Neuronal stem cell (in vitro differentiated cells): ENCODE measurements around the gene VTCN1.

Experiments
- DNase-seq: peaks from one replicate; pipeline ENCODE4 v3.0.0-alpha.2; 2013; ENCODE audit warnings: low spot score
- H2AFZ ChIP-seq: one replicate; pipeline ENCODE4 v1.6.1; 2013; ENCODE audit warnings: mild to moderate bottlenecking, low read length, inconsistent platforms
- H2AK5ac ChIP-seq: 2 replicates; pipeline ENCODE4 v1.6.1; 2013; ENCODE audit warnings: low read depth, mild to moderate bottlenecking, inconsistent platforms, low read length, moderate library complexity, mixed read lengths
- H2BK120ac ChIP-seq: 2 replicates; pipeline ENCODE4 v1.6.1; 2013; ENCODE audit warnings: low read depth, mild to moderate bottlenecking, inconsistent platforms, low read length, moderate library complexity, mixed read lengths
- H2BK12ac ChIP-seq: one replicate; pipeline ENCODE4 v1.6.1; 2013; ENCODE audit warnings: low read length, inconsistent platforms
- H2BK15ac ChIP-seq: 2 replicates; pipeline ENCODE4 v1.6.1; 2013; ENCODE audit warnings: mild to moderate bottlenecking, low read length, inconsistent platforms, mixed read lengths
- H2BK5ac ChIP-seq: one replicate; pipeline ENCODE4 v1.6.1; 2013; ENCODE audit warnings: inconsistent platforms, mild to moderate bottlenecking, low read length, moderate library complexity
- H3K14ac ChIP-seq: one replicate; pipeline ENCODE4 v1.6.1; 2013; ENCODE audit warnings: low read length, inconsistent platforms
- H3K18ac ChIP-seq: 2 replicates; pipeline ENCODE4 v1.6.1; 2013; ENCODE audit warnings: low read length, inconsistent platforms
- H3K23ac ChIP-seq: 2 replicates; pipeline ENCODE4 v1.6.1; 2013; ENCODE audit warnings: low read depth, mild to moderate bottlenecking, mixed read lengths, low read length, inconsistent platforms; ENCODE audit not compliant: poor library complexity
- H3K27ac ChIP-seq: replicated peaks from 3 replicates; pipeline ENCODE4 v1.5.1; 2013; ENCODE audit warnings: low read length, inconsistent platforms
- H3K27me3 ChIP-seq, 3 experiments: 2 replicates each; pipeline ENCODE4 v1.6.1; 2013; ENCODE audit warnings: low read length in 3 of 3, mild to moderate bottlenecking in 2 of 3, inconsistent platforms in 1 of 3, low read depth in 1 of 3, mixed read lengths in 1 of 3, moderate library complexity in 1 of 3; ENCODE audit not compliant: control insufficient read depth in 3 of 3, insufficient read depth in 3 of 3
- H3K36me3 ChIP-seq, 2 donors: replicated peaks in 1 of 2; 2 replicates each; pipeline ENCODE4 v1.6.1; 2013; ENCODE audit warnings: low read length in 2 of 2; ENCODE audit not compliant: control insufficient read depth in 2 of 2, insufficient read depth in 2 of 2
- H3K4ac ChIP-seq: 2 replicates; pipeline ENCODE4 v1.6.1; 2013; ENCODE audit warnings: inconsistent platforms, mild to moderate bottlenecking, low read length, moderate library complexity
- H3K4me1 ChIP-seq, 2 donors: 1 replicate in 1 of 2; 2 replicates in 1 of 2; pipeline ENCODE4 v1.6.1; 2013; ENCODE audit warnings: low read length in 2 of 2, low read depth in 1 of 2; ENCODE audit not compliant: control insufficient read depth in 2 of 2, insufficient read depth in 1 of 2
- H3K4me2 ChIP-seq: one replicate; pipeline ENCODE4 v1.6.1; 2013; ENCODE audit warnings: mild to moderate bottlenecking, low read length, inconsistent platforms; ENCODE audit not compliant: insufficient read depth, poor library complexity, severe bottlenecking
- H3K4me3 ChIP-seq, 2 donors: 2 replicates each; pipeline ENCODE4 v1.5.1; 2013; ENCODE audit warnings: low read length in 2 of 2, mild to moderate bottlenecking in 2 of 2, inconsistent platforms in 1 of 2, moderate library complexity in 1 of 2
- H3K79me1 ChIP-seq: one replicate; pipeline ENCODE4 v1.6.1; 2013; ENCODE audit warnings: low read depth, mild to moderate bottlenecking, inconsistent platforms, low read length, moderate library complexity
- H3K9ac ChIP-seq: one replicate; pipeline ENCODE4 v1.6.1; 2013; ENCODE audit warnings: mild to moderate bottlenecking, low read depth, low read length, inconsistent platforms; ENCODE audit not compliant: poor library complexity
- H3K9me3 ChIP-seq, 2 donors: replicated peaks in 1 of 2; 2 replicates each; pipeline versions ENCODE3 to v1.6.1; 2013; ENCODE audit warnings: low read length in 2 of 2, mild to moderate bottlenecking in 2 of 2, inconsistent platforms in 1 of 2, low read depth in 1 of 2, mixed read lengths in 1 of 2, moderate library complexity in 1 of 2; ENCODE audit not compliant: control insufficient read depth in 2 of 2, insufficient read depth in 1 of 2
- H4K8ac ChIP-seq: one replicate; pipeline ENCODE4 v1.6.1; 2013; ENCODE audit warnings: low read depth, mild to moderate bottlenecking, inconsistent platforms, low read length, moderate library complexity
- H4K91ac ChIP-seq: one replicate; pipeline ENCODE4 v1.6.1; 2013; ENCODE audit warnings: low read length, low read depth, mild to moderate bottlenecking, inconsistent platforms; ENCODE audit not compliant: poor library complexity
- WGBS, 2 donors: extraction: QIAGEN DNeasy Blood & Tissue Kit; methylation state at CpG; one replicate each; pipeline ENCODE4 v1.1.7; 2013; ENCODE audit warnings: missing lambda C conversion rate in 2 of 2, mixed read lengths in 1 of 2; ENCODE audit not compliant: insufficient read length in 2 of 2, insufficient replicate concordance in 1 of 2; ENCODE audit errors: extremely low coverage in 2 of 2; 5-methylcytosine and 5-hydroxymethylcytosine counted together

VTCN1 gene

DNA sequence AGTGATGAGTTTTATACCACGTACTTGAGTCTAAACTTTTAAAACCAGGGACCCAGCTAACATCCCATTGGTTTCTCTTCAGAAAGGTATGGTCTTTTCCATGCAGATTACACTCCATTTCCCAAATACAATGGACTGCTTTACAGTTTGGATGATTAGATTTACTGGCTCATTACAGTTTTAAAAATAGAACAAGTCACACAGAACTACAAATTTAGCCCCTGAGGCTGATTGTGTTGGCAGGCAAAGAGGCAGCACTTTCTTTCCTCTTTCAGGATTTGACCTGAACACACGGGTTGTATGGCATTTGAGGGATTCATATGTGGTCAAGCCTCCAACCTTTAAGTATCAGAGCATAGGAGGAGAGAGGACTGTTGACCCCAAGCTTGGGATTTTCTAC is 21.8 kb upstream of the VTCN1 start:
- H2BK15ac ChIP-seq = no peak overlapping the region
- H4K8ac ChIP-seq = no peak overlapping the region
- H3K23ac ChIP-seq = no peak overlapping the region
- no peak overlapping the region for H4K91ac ChIP-seq
- WGBS, 2 donors = no CpG with 5 or more reads among the region's 2 CpGs
- H3K9me3 ChIP-seq = no peaks in the 10 kb centered on the region
- H3K4me1 ChIP-seq = no peaks in the 10 kb centered on the region
- H2BK12ac ChIP-seq = no peak overlapping the region
- H2BK120ac ChIP-seq = no peak overlapping the region
- no peaks in the 10 kb centered on the region for H3K36me3 ChIP-seq
- H2BK5ac ChIP-seq = no peak overlapping the region
- H2AFZ ChIP-seq = no peak overlapping the region
- no peak overlapping the region for H3K14ac ChIP-seq
- H3K79me1 ChIP-seq = no peaks in the 10 kb centered on the region
- H3K4me2 ChIP-seq = no peak overlapping the region
- H3K9ac ChIP-seq = no peak overlapping the region
- no peak overlapping the region for H3K4me3 ChIP-seq
- no peak for DNase-seq
- no peak overlapping the region for H3K4ac ChIP-seq
- no peak overlapping the region for H3K18ac ChIP-seq
- H3K27me3 ChIP-seq = peaks cover 0 to 6% (median 0%) of the 10 kb centered on the region in 3 experiments
- no peak overlapping the region for H3K27ac ChIP-seq
- no peak overlapping the region for H2AK5ac ChIP-seq

- H3K4me3 ChIP-seq = no peak overlapping the region
- H3K4me1 ChIP-seq = no peaks in the 10 kb centered on the region
- no peak overlapping the region for H3K18ac ChIP-seq
- H2BK12ac ChIP-seq = no peak overlapping the region
- H3K23ac ChIP-seq = no peak overlapping the region
- H2BK15ac ChIP-seq = no peak overlapping the region
- H3K27ac ChIP-seq = no peak overlapping the region
- no peak overlapping the region for H3K9ac ChIP-seq
- no peak overlapping the region for H3K4me2 ChIP-seq
- no peak overlapping the region for H3K4ac ChIP-seq
- H2BK120ac ChIP-seq = no peak overlapping the region
- H2AFZ ChIP-seq = peak overlapping the region; percentile 64
- WGBS, 2 donors = no CpG with 5 or more reads among the region's 4 CpGs
- H3K79me1 ChIP-seq = no peaks in the 10 kb centered on the region
- DNase-seq = no peak
- H3K14ac ChIP-seq = no peak overlapping the region
- H3K27me3 ChIP-seq = peaks cover 0 to 6% (median 0%) of the 10 kb centered on the region in 3 experiments
- no peaks in the 10 kb centered on the region for H3K36me3 ChIP-seq
- H2BK5ac ChIP-seq = no peak overlapping the region
- no peak overlapping the region for H2AK5ac ChIP-seq
- no peak overlapping the region for H4K8ac ChIP-seq
- no peak overlapping the region for H4K91ac ChIP-seq
- H3K9me3 ChIP-seq = no peaks in the 10 kb centered on the region
These were observed 21.1 kb upstream of the VTCN1 start for GRCh38 chr1:117231748-117232373.

DNA sequence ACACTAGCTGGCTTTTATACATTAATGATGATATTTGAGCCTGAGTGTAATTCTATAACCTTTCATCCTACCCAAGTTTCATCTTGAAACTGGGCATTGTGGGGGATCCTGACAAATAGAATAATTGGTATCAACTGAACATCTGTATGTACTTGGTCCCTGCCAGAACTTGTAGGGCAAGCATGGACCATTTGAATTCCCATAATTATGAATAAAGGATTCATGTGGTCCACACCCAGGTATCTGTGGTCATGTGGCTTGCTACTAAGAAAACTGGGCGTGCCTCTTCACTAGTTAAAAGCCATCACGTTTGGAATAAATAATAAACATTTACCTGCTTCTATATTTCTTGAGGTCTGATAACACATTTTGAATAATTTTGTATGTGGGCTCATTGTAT is 20.6 kb upstream of the VTCN1 start:
- no peak overlapping the region for H2AK5ac ChIP-seq
- H4K8ac ChIP-seq = no peak overlapping the region
- H3K4me1 ChIP-seq = no peaks in the 10 kb centered on the region
- H3K4me2 ChIP-seq = no peak overlapping the region
- WGBS, 2 donors = no CpG with 5 or more reads among the region's 2 CpGs
- no peak overlapping the region for H4K91ac ChIP-seq
- H3K27me3 ChIP-seq = peaks cover 0 to 6% (median 0%) of the 10 kb centered on the region in 3 experiments
- no peak overlapping the region for H3K18ac ChIP-seq
- no peaks in the 10 kb centered on the region for H3K9me3 ChIP-seq
- H3K36me3 ChIP-seq = no peaks in the 10 kb centered on the region
- H3K9ac ChIP-seq = no peak overlapping the region
- DNase-seq = no peak
- H3K79me1 ChIP-seq = no peaks in the 10 kb centered on the region
- no peak overlapping the region for H2AFZ ChIP-seq
- H2BK12ac ChIP-seq = no peak overlapping the region
- no peak overlapping the region for H3K27ac ChIP-seq
- no peak overlapping the region for H3K4ac ChIP-seq
- no peak overlapping the region for H3K14ac ChIP-seq
- no peak overlapping the region for H2BK120ac ChIP-seq
- H3K23ac ChIP-seq = no peak overlapping the region
- H2BK15ac ChIP-seq = no peak overlapping the region
- no peak overlapping the region for H3K4me3 ChIP-seq
- no peak overlapping the region for H2BK5ac ChIP-seq

- H3K4me2 ChIP-seq = no peak overlapping the region
- no peak overlapping the region for H2BK12ac ChIP-seq
- H4K8ac ChIP-seq = no peak overlapping the region
- no peaks in the 10 kb centered on the region for H3K4me1 ChIP-seq
- H2BK15ac ChIP-seq = no peak overlapping the region
- H3K9me3 ChIP-seq = no peaks in the 10 kb centered on the region
- no peak overlapping the region for H2BK5ac ChIP-seq
- WGBS, 2 donors = no CpG with 5 or more reads among the region's 3 CpGs
- H3K27me3 ChIP-seq = peaks cover 0 to 6% (median 0%) of the 10 kb centered on the region in 3 experiments
- H3K4me3 ChIP-seq = no peak overlapping the region
- no peak overlapping the region for H3K18ac ChIP-seq
- no peak overlapping the region for H3K4ac ChIP-seq
- no peaks in the 10 kb centered on the region for H3K79me1 ChIP-seq
- H3K14ac ChIP-seq = no peak overlapping the region
- H2AK5ac ChIP-seq = no peak overlapping the region
- H2BK120ac ChIP-seq = no peak overlapping the region
- H3K9ac ChIP-seq = no peak overlapping the region
- H3K36me3 ChIP-seq = no peaks in the 10 kb centered on the region
- H2AFZ ChIP-seq = no peak overlapping the region
- DNase-seq = no peak
- H3K23ac ChIP-seq = no peak overlapping the region
- no peak overlapping the region for H4K91ac ChIP-seq
- no peak overlapping the region for H3K27ac ChIP-seq
These were observed 18.5 kb upstream of the VTCN1 start for GRCh38 chr1:117229217-117229616.
